Testis (tissue), 3 donors: ENCODE data around the gene C17orf75. TPM values are rescaled to one million over a fixed set of nuclear protein-coding genes. Genes with fewer than 3 reads are reported as not detected.

Experiments used
- DNase-seq: peaks from one replicate; pipeline ENCODE4 v3.0.0-alpha.2; 2019
- H3K27ac ChIP-seq, 2 donors: fragments of 200-600 bp; sonication (generic); one replicate each; pipeline ENCODE4 v1.5.1; 2019
- H3K27me3 ChIP-seq: fragments of 200-600 bp; sonication (generic); one replicate; pipeline ENCODE4 v1.5.1; 2019
- H3K36me3 ChIP-seq: fragments of 200-600 bp; sonication (generic); one replicate; pipeline ENCODE4 v1.5.1; 2017; ENCODE audit warnings: low read depth; ENCODE audit errors: missing control alignments
- H3K4me1 ChIP-seq: fragments of 200-600 bp; sonication (generic); one replicate; pipeline ENCODE4 v1.5.1; 2019
- H3K4me3 ChIP-seq, 2 donors: fragments of 200-600 bp; sonication (generic); one replicate each; pipeline ENCODE4 v1.5.1; 2017 to 2019
- H3K9me3 ChIP-seq: fragments of 200-600 bp; sonication (generic); one replicate; pipeline ENCODE4 v1.5.1; 2017
- CTCF ChIP-seq, 3 experiments: fragments of 450-650 bp in 2 of 3; fragments of 200-600 bp in 1 of 3; sonication (generic) in 1 of 3; IDR thresholded peaks; one replicate each; pipeline ENCODE4 v1.5.1; 2016 to 2019; ENCODE audit warnings: antibody characterized with exemption in 3 of 3, mild to moderate bottlenecking in 2 of 3, moderate library complexity in 1 of 3
- POLR2A ChIP-seq: fragments of 450-650 bp; IDR thresholded peaks from one replicate; pipeline ENCODE4 v1.6.1; 2017; ENCODE audit warnings: antibody characterized with exemption, mild to moderate bottlenecking, moderate library complexity
- WGBS, 2 donors: methylation state at CpG; one replicate each; pipeline ENCODE4 v1.1.5; 2018; 5-methylcytosine and 5-hydroxymethylcytosine counted together
- intact Hi-C: fragments of 100-400 bp; cut with DNase I; formaldehyde crosslinking; loops from one replicate; pipeline ENCODE4 v1.15.1; 2023; ENCODE audit warnings: low total_unique reads
- polyA plus RNA-seq: library from polyadenylated mRNA; stranded (reverse); fragments of 350-450 nt; fragmentation: Illumina TruSeq; extraction: RNeasy Lipid Tissue Mini Kit (QIAGEN cat#74804); gene quantifications from one replicate; pipeline ENCODE4 v1.2.3, GENCODE V29; 2014; ENCODE audit warnings: low read depth, low replicate concordance; ENCODE audit not compliant: insufficient read depth
- total RNA-seq, 2 donors: library from RNA; depleted of rRNA; stranded (reverse); fragments of >200 nt; gene quantifications; one replicate each; pipeline ENCODE4 v1.2.3, GENCODE V29; 2016

C17orf75 gene
- total and polyA plus RNA-seq, 3 donors from 2014 or later, result 27.4 to 39.7 (median 30.8) TPM

DNA sequence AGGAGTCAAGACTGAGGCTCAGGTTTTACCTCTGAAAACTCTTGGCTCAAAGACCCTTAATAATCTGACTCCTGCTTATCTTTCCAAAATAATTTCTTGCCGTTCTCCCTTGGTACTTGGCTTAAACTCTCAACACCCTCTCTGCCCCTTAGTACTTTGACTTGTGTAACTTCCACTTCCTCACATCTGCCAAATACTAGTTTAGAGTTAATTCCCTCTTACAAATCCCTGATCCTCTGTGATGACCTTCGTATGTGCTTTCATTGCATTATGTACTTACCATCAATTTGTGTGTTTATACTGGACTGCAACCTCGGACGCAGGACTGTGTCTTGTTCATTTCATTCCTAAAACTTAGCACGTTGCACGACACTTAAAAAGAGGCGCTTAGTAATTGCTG is 43.1 kb upstream of the C17orf75 start:
- WGBS, 2 donors, result 47 to 60% methylated on average over 7 of the region's 7 CpGs
- no peaks in the 10 kb centered on the region for H3K36me3 ChIP-seq
- H3K4me3 ChIP-seq, result no peak overlapping the region
- TF ChIP-seq CTCF (IDR thresholded peaks at IDR 0.05) (no peak), POLR2A (no peak)
- intact Hi-C loops, result no loop called here
- H3K27ac ChIP-seq, result no peak overlapping the region
- no peaks in the 10 kb centered on the region for H3K9me3 ChIP-seq
- DNase-seq, result no peak
- no peaks in the 10 kb centered on the region for H3K27me3 ChIP-seq
- H3K4me1 ChIP-seq, result no peaks in the 10 kb centered on the region

- Histone ChIP-seq H3K4me1 (no peaks in the 10 kb centered on the region), H3K4me3 (no peak overlapping the region), H3K27ac (no peak overlapping the region), H3K27me3 (no peaks in the 10 kb centered on the region), H3K9me3 (no peaks in the 10 kb centered on the region), H3K36me3 (no peaks in the 10 kb centered on the region)
- 84 to 93% methylated on average over 1 of the region's 1 CpG for WGBS, 2 donors
- intact Hi-C loops, result no loop called here
- no peak for DNase-seq
- TF ChIP-seq POLR2A, result no peak
Measured at GRCh38 chr17:32383926-32384434, 42.0 kb upstream of the C17orf75 start.

GRCh38 chr17:32382526-32383223 is 40.7 kb upstream of the C17orf75 start:
- Histone ChIP-seq H3K27ac (no peak overlapping the region), H3K4me3 (no peak overlapping the region), H3K27me3 (no peaks in the 10 kb centered on the region), H3K9me3 (no peaks in the 10 kb centered on the region), H3K36me3 (no peaks in the 10 kb centered on the region), H3K4me1 (no peaks in the 10 kb centered on the region)
- TF ChIP-seq POLR2A (no peak), CTCF (IDR thresholded peaks at IDR 0.05) (no peak)
- intact Hi-C loops, result no loop called here
- 91 to 97% methylated on average over 5 of the region's 5 CpGs for WGBS, 2 donors
- no peak for DNase-seq

GRCh38 chr17:32370426-32370825 is 28.5 kb upstream of the C17orf75 start:
- no peak for DNase-seq
- no peak overlapping the region for H3K4me3 ChIP-seq
- H3K36me3 ChIP-seq, result no peaks in the 10 kb centered on the region
- WGBS, 2 donors, result 68 to 86% methylated on average over 1 of the region's 1 CpG
- H3K27ac ChIP-seq, result no peak overlapping the region
- H3K9me3 ChIP-seq, result no peaks in the 10 kb centered on the region
- no peaks in the 10 kb centered on the region for H3K4me1 ChIP-seq
- TF ChIP-seq CTCF (IDR thresholded peaks at IDR 0.05) (no peak), POLR2A (no peak)
- intact Hi-C loops, result no loop called here
- H3K27me3 ChIP-seq, result no peaks in the 10 kb centered on the region

DNA sequence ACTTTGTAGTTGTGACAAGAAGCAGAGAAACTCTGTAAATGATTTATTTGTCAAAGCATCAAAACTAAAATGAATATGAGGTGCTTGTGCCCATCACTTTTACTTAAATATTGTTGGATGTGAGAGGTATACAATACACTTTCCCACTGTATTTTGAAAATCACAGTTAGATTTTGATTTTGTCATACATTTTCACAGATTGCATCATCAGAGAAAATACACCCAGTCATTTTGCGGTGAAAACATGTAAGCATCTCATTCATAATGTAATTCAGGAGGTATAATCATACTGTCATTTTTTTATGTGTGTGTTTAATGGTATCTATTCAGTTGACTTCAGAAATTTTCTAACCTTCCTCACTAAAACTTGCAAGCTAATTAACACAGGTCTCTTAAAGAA is 19.3 kb upstream of the C17orf75 start:
- TF ChIP-seq POLR2A (no peak), CTCF (IDR thresholded peaks at IDR 0.05) (no peak)
- peaks cover 2% of the 10 kb centered on the region for H3K36me3 ChIP-seq
- no peaks in the 10 kb centered on the region for H3K9me3 ChIP-seq
- no peak overlapping the region for H3K27ac ChIP-seq
- intact Hi-C loops, result no loop called here
- WGBS, 2 donors, result 91 to 95% methylated on average over 1 of the region's 1 CpG
- no peaks in the 10 kb centered on the region for H3K27me3 ChIP-seq
- H3K4me1 ChIP-seq, result no peaks in the 10 kb centered on the region
- no peak for DNase-seq
- no peak overlapping the region for H3K4me3 ChIP-seq
